SK-N-SH (cell line): ENCODE results near the gene KIF18B. TPM values are rescaled to one million over a fixed set of nuclear protein-coding genes. Genes with fewer than 3 reads are reported as not detected.

Experiments
- CTCF ChIA-PET: fragments of 300-600, 350-600 bp; formaldehyde crosslinking; extraction: SDS; loops from one replicate; lab custom pipeline; 2021; lab: Yijun Ruan, JAX
- POLR2A ChIA-PET: fragments of 350-600 bp; sonication (Branson Sonifier 250); formaldehyde crosslinking; extraction: SDS; loops from one replicate; lab custom pipeline; 2020; ENCODE audit warnings: antibody characterized with exemption, inconsistent platforms; lab: Yijun Ruan, JAX
- DNase-seq: peaks from one replicate; pipeline ENCODE4 v3.0.0; 2012
- H2AFZ ChIP-seq: fragments of 200-600 bp; sonication (generic); 2 replicates; pipeline ENCODE4 v1.8.1; 2016; ENCODE audit warnings: antibody characterized with exemption, mild to moderate bottlenecking, low read depth
- H3F3A ChIP-seq: fragments of 200-600 bp; sonication (generic); replicated peaks from 2 replicates; pipeline ENCODE3; 2016; ENCODE audit warnings: antibody characterized with exemption, mild to moderate bottlenecking; ENCODE audit not compliant: insufficient read depth
- H3K27ac ChIP-seq, 2 experiments: fragments of 200-500 bp in 1 of 2; fragments of 200-600 bp in 1 of 2; sonication (Bioruptor generic) in 1 of 2; sonication (generic), shearing (Covaris generic) in 1 of 2; 2 replicates each; pipeline versions ENCODE4 v1.5.1 to v1.6.1; 2014 to 2016; ENCODE audit warnings: low read depth in 2 of 2, inconsistent platforms in 1 of 2, low read length in 1 of 2, mild to moderate bottlenecking in 1 of 2, mixed read lengths in 1 of 2
- H3K27me3 ChIP-seq: fragments of 200-600 bp; sonication (generic), shearing (Covaris generic); 2 replicates; pipeline ENCODE4 v1.6.1; 2016; ENCODE audit warnings: mixed run types; ENCODE audit not compliant: insufficient read depth
- H3K36me3 ChIP-seq, 2 experiments: fragments of 200-500 bp in 1 of 2; fragments of 200-600 bp in 1 of 2; sonication (Bioruptor generic) in 1 of 2; sonication (generic) in 1 of 2; replicated peaks in 1 of 2; 2 replicates each; pipeline versions ENCODE3 to v1.5.1; 2014 to 2016; ENCODE audit warnings: low read length in 1 of 2, mild to moderate bottlenecking in 1 of 2; ENCODE audit not compliant: insufficient read depth in 2 of 2, control insufficient read depth in 1 of 2
- H3K4me1 ChIP-seq, 2 experiments: fragments of 200-500 bp in 1 of 2; fragments of 200-600 bp in 1 of 2; sonication (Bioruptor generic) in 1 of 2; sonication (generic), shearing (Covaris generic) in 1 of 2; 2 replicates each; pipeline versions ENCODE4 v1.5.1 to v1.6.1; 2014 to 2016; ENCODE audit warnings: low read depth in 1 of 2, low read length in 1 of 2, mixed run types in 1 of 2; ENCODE audit not compliant: insufficient read depth in 2 of 2, control insufficient read depth in 1 of 2
- H3K4me2 ChIP-seq: fragments of 200-600 bp; sonication (generic), shearing (Covaris generic); 2 replicates; pipeline ENCODE4 v1.6.1; 2017; ENCODE audit warnings: mixed run types
- H3K4me3 ChIP-seq, 2 experiments: fragments of 200-500 bp in 1 of 2; fragments of 200-600 bp in 1 of 2; sonication (Bioruptor generic) in 1 of 2; sonication (generic), shearing (Covaris generic) in 1 of 2; 2 replicates each; pipeline versions ENCODE4 v1.5.1 to v1.8.1; 2014 to 2016; ENCODE audit warnings: low read depth in 2 of 2, inconsistent platforms in 1 of 2, low read length in 1 of 2, mild to moderate bottlenecking in 1 of 2, mixed read lengths in 1 of 2, moderate library complexity in 1 of 2
- H3K79me2 ChIP-seq: fragments of 200-600 bp; sonication (generic); 2 replicates; pipeline ENCODE4 v1.8.1; 2017; ENCODE audit warnings: mild to moderate bottlenecking; ENCODE audit not compliant: insufficient read depth
- H3K9ac ChIP-seq: fragments of 200-600 bp; sonication (generic); 2 replicates; pipeline ENCODE4 v1.6.1; 2017; ENCODE audit warnings: mixed run types
- H3K9me2 ChIP-seq: fragments of 200-600 bp; sonication (generic); 2 replicates; pipeline ENCODE4 v1.6.1; 2017; ENCODE audit warnings: mixed run types
- H3K9me3 ChIP-seq: fragments of 200-600 bp; sonication (generic); 2 replicates; pipeline ENCODE4 v1.6.1; 2017; ENCODE audit warnings: mixed run types, mild to moderate bottlenecking, moderate library complexity
- H4K20me1 ChIP-seq: fragments of 200-600 bp; sonication (generic); 2 replicates; pipeline ENCODE4 v1.6.1; 2017; ENCODE audit warnings: mild to moderate bottlenecking, mixed run types; ENCODE audit not compliant: insufficient read depth
- CHD2 ChIP-seq: fragments of 150-350 bp; IDR thresholded peaks from 2 replicates; pipeline ENCODE4 v1.6.1; 2018; ENCODE audit warnings: low read length; ENCODE audit not compliant: partially characterized antibody
- EZH2phosphoT487 ChIP-seq: fragments of 200-600 bp; sonication (generic); IDR thresholded peaks from 2 replicates; pipeline ENCODE4 v1.6.1; 2017; ENCODE audit warnings: low read depth, mixed run types, mild to moderate bottlenecking, antibody characterized with exemption, moderate library complexity, borderline replicate concordance
- GATA2 ChIP-seq: sonication (generic); formaldehyde crosslinking; IDR thresholded peaks from 2 replicates; pipeline ENCODE4 v1.5.0; 2020; ENCODE audit warnings: mild to moderate bottlenecking, missing genetic modification reagents
- IRF3 ChIP-seq: fragments of 150-350 bp; IDR thresholded peaks from 2 replicates; pipeline ENCODE4 v1.6.1; 2016; ENCODE audit warnings: mild to moderate bottlenecking, low read depth, low read length
- MXI1 ChIP-seq: IDR thresholded peaks from 2 replicates; pipeline ENCODE4 v1.6.1; 2012; ENCODE audit warnings: mild to moderate bottlenecking, low read depth, low read length, improper control_type of control experiment
- PBX3 ChIP-seq: IDR thresholded peaks from 2 replicates; pipeline ENCODE4; 2012
- RAD21 ChIP-seq: IDR thresholded peaks from 2 replicates; pipeline ENCODE4 v1.6.1; 2012; ENCODE audit warnings: mild to moderate bottlenecking, low read length
- SIN3A ChIP-seq: IDR thresholded peaks from 2 replicates; pipeline ENCODE4 v1.6.1; 2012; ENCODE audit warnings: low read depth, mild to moderate bottlenecking, low read length, moderate library complexity, borderline replicate concordance
- SMC3 ChIP-seq: IDR thresholded peaks from 2 replicates; pipeline ENCODE4 v1.6.1; 2012; ENCODE audit warnings: low read depth, low read length, improper control_type of control experiment
- TEAD4 ChIP-seq: IDR thresholded peaks from 2 replicates; pipeline ENCODE4 v1.4.0; 2012; ENCODE audit warnings: mild to moderate bottlenecking, borderline replicate concordance; ENCODE audit not compliant: insufficient read depth
- USF1 ChIP-seq: IDR thresholded peaks from 2 replicates; pipeline ENCODE4 v1.4.0; 2012; ENCODE audit warnings: low read depth, borderline replicate concordance
- YY1 ChIP-seq: IDR thresholded peaks from 2 replicates; pipeline ENCODE4 v1.4.0; 2012; ENCODE audit warnings: low read depth, mild to moderate bottlenecking
- ZBTB33 ChIP-seq: IDR thresholded peaks from 2 replicates; pipeline ENCODE4 v1.4.0; 2012; ENCODE audit warnings: low read depth, borderline replicate concordance
- WGBS: methylation state at CpG from one replicate; pipeline ENCODE4 v1.1.6; 2017; ENCODE audit warnings: low lambda C conversion rate; 5-methylcytosine and 5-hydroxymethylcytosine counted together
- polyA plus RNA-seq, 3 experiments: library from polyadenylated mRNA; depleted of rRNA; stranded (reverse); fragments of >200 nt; gene quantifications; 2 replicates each; pipeline ENCODE4 v1.2.3, GENCODE V29; 2012

The KIF18B gene
- polyA plus RNA-seq, 1 of the 3 experiments (the other 2 are of a cell fraction) = 14.7 TPM

GRCh38 chr17:44971776-44972483 lies 24.4 kb upstream of the KIF18B start:
- Histone ChIP-seq H3K27ac (no peak overlapping the region), H3K9ac (no peak overlapping the region), H3K9me2 (no peaks in the 10 kb centered on the region), H3K4me1 (peaks cover 0 to 17% of the 10 kb centered on the region in 2 experiments; a peak in 1 of 4 replicates), H3K36me3 (no peaks in the 10 kb centered on the region), H3K79me2 (no peaks in the 10 kb centered on the region), H4K20me1 (no peaks in the 10 kb centered on the region), H3K4me3 (no peak overlapping the region), H3F3A (peaks cover 10% of the 10 kb centered on the region), H3K27me3 (peaks cover 5% of the 10 kb centered on the region; the same call in 1 of the 2 replicates), H3K4me2 (no peak overlapping the region), H2AFZ (no peak overlapping the region), H3K9me3 (no peaks in the 10 kb centered on the region)
- 92% methylated on average over 8 of the region's 8 CpGs for WGBS
- ChIA-PET CTCF (interaction anchor here (0.8 to 1.7 kb wide), 5 partner anchors 10 to 124 kb away, joined by 3 to 6 read pairs (median 4); no protein-coding TSS in a partner anchor), POLR2A (no interaction called here)
- no peak for TF ChIP-seq USF1
- TF ChIP-seq PBX3 = no peak
- TF ChIP-seq EZH2phosphoT487 = no peak
- no peak for TF ChIP-seq MXI1
- no peak for TF ChIP-seq ZBTB33
- TF ChIP-seq IRF3 = no peak
- TF ChIP-seq SIN3A = no peak
- TF ChIP-seq RAD21 = no peak
- TF ChIP-seq TEAD4 = no peak
- TF ChIP-seq SMC3 = no peak
- TF ChIP-seq GATA2 (CRISPR knock-in tag) = no peak
- TF ChIP-seq YY1 = no peak
- no peak for TF ChIP-seq CHD2
- DNase-seq = no peak
